Stomach (tissue), 4 donors: ENCODE measurements around the gene CGB2.

Experiments used
- EP300 ChIP-seq: sonication (generic); formaldehyde crosslinking; IDR thresholded peaks from one replicate; pipeline ENCODE4 v1.6.1; 2017; ENCODE audit warnings: antibody characterized with exemption
- POLR2A ChIP-seq, 4 donors: fragments of 450-650 bp; IDR thresholded peaks; one replicate each; pipeline ENCODE4 v1.6.1; 2016; ENCODE audit warnings: antibody characterized with exemption in 4 of 4, control low read depth in 2 of 4, mild to moderate bottlenecking in 1 of 4, moderate library complexity in 1 of 4
- POLR2AphosphoS5 ChIP-seq, 3 donors: sonication (generic); formaldehyde crosslinking; IDR thresholded peaks; one replicate each; pipeline ENCODE4 v1.6.1; 2016; ENCODE audit warnings: antibody characterized with exemption in 3 of 3
- TF ChIP-seq, protein P1 (sequence below), 7 experiments: fragments of 450-650 bp in 4 of 7; fragments of 200-600 bp in 3 of 7; sonication (generic) in 3 of 7; IDR thresholded peaks; one replicate each; pipeline ENCODE4 v1.5.1; 2016 to 2019; ENCODE audit warnings: antibody characterized with exemption in 7 of 7, control low read depth in 2 of 7, mild to moderate bottlenecking in 1 of 7

DNA sequence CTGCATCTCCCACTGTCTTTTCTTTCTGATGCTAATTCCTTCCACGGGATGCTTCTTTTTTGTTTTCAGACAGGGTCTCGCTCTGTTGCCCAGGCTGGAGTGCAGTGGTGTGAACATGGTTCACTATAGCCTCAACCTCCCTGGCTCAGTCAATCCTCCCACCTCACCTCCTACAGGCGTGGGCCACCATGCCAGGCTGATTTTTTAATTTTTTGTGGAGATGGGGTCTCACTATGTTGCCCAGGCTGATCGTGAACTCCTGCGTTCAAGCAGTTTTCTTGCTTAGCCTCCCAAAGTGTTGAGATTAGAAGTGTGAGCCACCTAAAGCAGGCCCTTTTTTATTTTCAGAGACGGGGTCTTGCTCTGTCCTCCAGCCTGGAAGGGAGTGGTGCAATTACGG, 43.4 kb upstream of the CGB2 start:
- TF ChIP-seq, protein P1, sequence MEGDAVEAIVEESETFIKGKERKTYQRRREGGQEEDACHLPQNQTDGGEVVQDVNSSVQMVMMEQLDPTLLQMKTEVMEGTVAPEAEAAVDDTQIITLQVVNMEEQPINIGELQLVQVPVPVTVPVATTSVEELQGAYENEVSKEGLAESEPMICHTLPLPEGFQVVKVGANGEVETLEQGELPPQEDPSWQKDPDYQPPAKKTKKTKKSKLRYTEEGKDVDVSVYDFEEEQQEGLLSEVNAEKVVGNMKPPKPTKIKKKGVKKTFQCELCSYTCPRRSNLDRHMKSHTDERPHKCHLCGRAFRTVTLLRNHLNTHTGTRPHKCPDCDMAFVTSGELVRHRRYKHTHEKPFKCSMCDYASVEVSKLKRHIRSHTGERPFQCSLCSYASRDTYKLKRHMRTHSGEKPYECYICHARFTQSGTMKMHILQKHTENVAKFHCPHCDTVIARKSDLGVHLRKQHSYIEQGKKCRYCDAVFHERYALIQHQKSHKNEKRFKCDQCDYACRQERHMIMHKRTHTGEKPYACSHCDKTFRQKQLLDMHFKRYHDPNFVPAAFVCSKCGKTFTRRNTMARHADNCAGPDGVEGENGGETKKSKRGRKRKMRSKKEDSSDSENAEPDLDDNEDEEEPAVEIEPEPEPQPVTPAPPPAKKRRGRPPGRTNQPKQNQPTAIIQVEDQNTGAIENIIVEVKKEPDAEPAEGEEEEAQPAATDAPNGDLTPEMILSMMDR (IDR thresholded peaks at IDR 0.05), result no peak
- TF ChIP-seq POLR2AphosphoS5 (IDR thresholded peaks at IDR 0.05) (no peak), EP300 (no peak), POLR2A (IDR thresholded peaks at IDR 0.05) (no peak)
